Esophagus muscularis mucosa (tissue), 4 donors: ENCODE results near the gene TDRD7. TPM values are rescaled to one million over a fixed set of nuclear protein-coding genes. Genes with fewer than 3 reads are reported as not detected.

Experiments
- DNase-seq: peaks from one replicate; pipeline ENCODE4 v3.0.0-alpha.2; 2017; ENCODE audit errors: extremely low spot score
- H3K27ac ChIP-seq, 4 donors: fragments of 200-600 bp; sonication (generic); replicated peaks in 1 of 4; 1 replicate in 3 of 4; 2 replicates in 1 of 4; pipeline ENCODE4 v1.5.1; 2016 to 2019; ENCODE audit warnings: mild to moderate bottlenecking in 1 of 4
- H3K27me3 ChIP-seq, 4 donors: fragments of 200-600 bp; sonication (generic); one replicate each; pipeline versions ENCODE4 v1.5.1 to v1.6.0; 2016 to 2019
- H3K36me3 ChIP-seq, 4 donors: fragments of 200-600 bp; sonication (generic); one replicate each; pipeline ENCODE4 v1.5.1; 2016 to 2019
- H3K4me1 ChIP-seq, 4 donors: fragments of 200-600 bp; sonication (generic); one replicate each; pipeline ENCODE4 v1.5.1; 2016 to 2019
- H3K4me3 ChIP-seq, 4 donors: fragments of 200-600 bp; sonication (generic); 1 replicate in 2 of 4; 2 replicates in 2 of 4; pipeline ENCODE4 v1.5.1; 2016 to 2019; ENCODE audit warnings: mild to moderate bottlenecking in 4 of 4, moderate library complexity in 1 of 4
- H3K9me3 ChIP-seq, 4 donors: fragments of 200-600 bp; sonication (generic); 1 replicate in 3 of 4; 2 replicates in 1 of 4; pipeline ENCODE4 v1.5.1; 2016 to 2019
- EP300 ChIP-seq: sonication (generic); formaldehyde crosslinking; IDR thresholded peaks from one replicate; pipeline ENCODE4 v1.6.1; 2017; ENCODE audit warnings: antibody characterized with exemption
- POLR2A ChIP-seq: fragments of 450-650 bp; IDR thresholded peaks from one replicate; pipeline ENCODE4 v1.6.1; 2017; ENCODE audit warnings: antibody characterized with exemption, moderate library complexity, mild to moderate bottlenecking, low read depth
- POLR2AphosphoS5 ChIP-seq, 2 donors: sonication (generic); formaldehyde crosslinking; IDR thresholded peaks; one replicate each; pipeline ENCODE4 v1.6.1; 2017; ENCODE audit warnings: antibody characterized with exemption in 2 of 2
- WGBS: methylation state at CpG from one replicate; pipeline ENCODE4 v1.1.5; 2018; 5-methylcytosine and 5-hydroxymethylcytosine counted together
- intact Hi-C: fragments of 100-400 bp; cut with DNase I; formaldehyde crosslinking; loops from one replicate; pipeline ENCODE4 v1.15.1; 2023
- total RNA-seq, 4 donors: library from RNA; depleted of rRNA; stranded (reverse); fragments of >200 nt; gene quantifications; one replicate each; pipeline versions ENCODE4 v1.1.0 to v1.2.1, GENCODE V29; 2016
- TF ChIP-seq, protein P1 (sequence below), 3 experiments: fragments of 200-600 bp in 2 of 3; fragments of 450-650 bp in 1 of 3; sonication (generic) in 2 of 3; IDR thresholded peaks; one replicate each; pipeline ENCODE4 v1.5.1; 2017 to 2019; ENCODE audit warnings: antibody characterized with exemption in 3 of 3, mild to moderate bottlenecking in 2 of 3, moderate library complexity in 1 of 3

TDRD7 gene
- total RNA-seq, 4 donors from 2014 or later, result 15.4 to 22.9 (median 16.4) TPM

- intact Hi-C loops, result no loop called here
- WGBS, result 100% methylated on average over 1 of the region's 1 CpG
- TF ChIP-seq, protein P1, sequence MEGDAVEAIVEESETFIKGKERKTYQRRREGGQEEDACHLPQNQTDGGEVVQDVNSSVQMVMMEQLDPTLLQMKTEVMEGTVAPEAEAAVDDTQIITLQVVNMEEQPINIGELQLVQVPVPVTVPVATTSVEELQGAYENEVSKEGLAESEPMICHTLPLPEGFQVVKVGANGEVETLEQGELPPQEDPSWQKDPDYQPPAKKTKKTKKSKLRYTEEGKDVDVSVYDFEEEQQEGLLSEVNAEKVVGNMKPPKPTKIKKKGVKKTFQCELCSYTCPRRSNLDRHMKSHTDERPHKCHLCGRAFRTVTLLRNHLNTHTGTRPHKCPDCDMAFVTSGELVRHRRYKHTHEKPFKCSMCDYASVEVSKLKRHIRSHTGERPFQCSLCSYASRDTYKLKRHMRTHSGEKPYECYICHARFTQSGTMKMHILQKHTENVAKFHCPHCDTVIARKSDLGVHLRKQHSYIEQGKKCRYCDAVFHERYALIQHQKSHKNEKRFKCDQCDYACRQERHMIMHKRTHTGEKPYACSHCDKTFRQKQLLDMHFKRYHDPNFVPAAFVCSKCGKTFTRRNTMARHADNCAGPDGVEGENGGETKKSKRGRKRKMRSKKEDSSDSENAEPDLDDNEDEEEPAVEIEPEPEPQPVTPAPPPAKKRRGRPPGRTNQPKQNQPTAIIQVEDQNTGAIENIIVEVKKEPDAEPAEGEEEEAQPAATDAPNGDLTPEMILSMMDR (IDR thresholded peaks at IDR 0.05), result no peak
- no peak for TF ChIP-seq EP300
- TF ChIP-seq POLR2AphosphoS5 (IDR thresholded peaks at IDR 0.05), result no peak
- no peak for TF ChIP-seq POLR2A
- peaks cover 6 to 50% (median 12%) of the 10 kb centered on the region in 4 donors for H3K36me3 ChIP-seq
- H3K4me1 ChIP-seq, result no peaks in the 10 kb centered on the region
- no peaks in the 10 kb centered on the region for H3K27me3 ChIP-seq
- no peak overlapping the region for H3K27ac ChIP-seq
- no peaks in the 10 kb centered on the region for H3K9me3 ChIP-seq
- no peak overlapping the region for H3K4me3 ChIP-seq
- no peak for DNase-seq
These were observed 51.0 kb downstream of the TDRD7 start for GRCh38 chr9:97462914-97463313.

GRCh38 chr9:97468658-97469448 lies 57.0 kb downstream of the TDRD7 start:
- Histone ChIP-seq H3K27me3 (no peaks in the 10 kb centered on the region), H3K4me1 (peaks cover 15 to 23% (median 21%) of the 10 kb centered on the region in 4 donors), H3K36me3 (peaks cover 0 to 34% (median 8%) of the 10 kb centered on the region in 4 donors), H3K27ac (peak overlapping the region; percentile 68 to 79 (median 77)), H3K4me3 (no peak overlapping the region), H3K9me3 (no peaks in the 10 kb centered on the region)
- intact Hi-C loops, result loop anchor here (1.0 to 5.0 kb wide), 3 partner anchors 57 to 146 kb away; partner anchors contain the start of gene TDRD7
- WGBS, result 62% methylated on average over 3 of the region's 4 CpGs
- DNase-seq, result peak; percentile 93
- TF ChIP-seq POLR2AphosphoS5 (IDR thresholded peaks at IDR 0.05) (peak; percentile 77 to 81), POLR2A (no peak)
- TF ChIP-seq, protein P1 (IDR thresholded peaks at IDR 0.05), result peak; percentile 75 to 95 (median 86)

GRCh38 chr9:97470076-97470475 lies 58.2 kb downstream of the TDRD7 start:
- H3K27ac ChIP-seq, result peak overlapping the region; percentile 68 to 79 (median 77)
- H3K4me1 ChIP-seq, result peaks cover 15 to 23% (median 21%) of the 10 kb centered on the region in 4 donors
- DNase-seq, result no peak
- H3K4me3 ChIP-seq, result no peak overlapping the region
- no peak for TF ChIP-seq POLR2A
- TF ChIP-seq, protein P1 (IDR thresholded peaks at IDR 0.05), result peak; percentile 55 to 71 (median 59)
- intact Hi-C loops, result no loop called here
- peaks cover 0 to 36% (median 15%) of the 10 kb centered on the region in 4 donors for H3K36me3 ChIP-seq
- H3K9me3 ChIP-seq, result no peaks in the 10 kb centered on the region
- 62% methylated on average over 2 of the region's 2 CpGs for WGBS
- H3K27me3 ChIP-seq, result no peaks in the 10 kb centered on the region

DNA sequence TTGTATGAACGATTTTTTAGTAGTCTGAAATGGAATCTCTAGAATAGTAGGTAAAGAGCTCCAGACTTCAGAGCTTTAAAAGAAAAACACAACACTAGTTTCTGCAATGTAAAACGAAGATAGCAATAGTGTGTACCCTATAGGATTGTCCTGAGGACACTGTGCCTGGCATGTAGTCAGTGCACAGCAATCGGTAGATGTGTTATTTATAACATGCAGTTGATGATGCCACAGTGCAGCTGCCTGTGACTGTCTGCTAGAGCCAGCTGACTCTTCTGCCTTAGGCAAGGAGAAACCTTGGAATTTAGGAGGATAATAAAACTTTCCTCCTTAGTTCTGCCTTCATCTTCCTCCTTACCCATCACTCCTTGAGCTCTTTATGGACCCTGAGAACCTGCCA lies 61.8 kb downstream of the TDRD7 start:
- no peaks in the 10 kb centered on the region for H3K9me3 ChIP-seq
- H3K27ac ChIP-seq, result no peak overlapping the region
- no peaks in the 10 kb centered on the region for H3K27me3 ChIP-seq
- TF ChIP-seq POLR2A, result no peak
- no peak for TF ChIP-seq POLR2AphosphoS5 (IDR thresholded peaks at IDR 0.05)
- TF ChIP-seq, protein P1 (IDR thresholded peaks at IDR 0.05), result no peak
- no peak for TF ChIP-seq EP300
- 78% methylated on average over 3 of the region's 3 CpGs for WGBS
- H3K4me1 ChIP-seq, result peaks cover 15 to 17% (median 15%) of the 10 kb centered on the region in 4 donors
- no peak overlapping the region for H3K4me3 ChIP-seq
- H3K36me3 ChIP-seq, result peaks cover 0 to 30% (median 13%) of the 10 kb centered on the region in 4 donors
- DNase-seq, result no peak
- intact Hi-C loops, result no loop called here
